Endothelial cell of umbilical vein (primary cell): ENCODE measurements around the gene FOXRED2.

Experiments
- CTCF ChIP-seq, 2 donors: IDR thresholded peaks; 1 replicate in 1 of 2; 2 replicates in 1 of 2; pipeline ENCODE4 v1.5.1; 2011; ENCODE audit warnings: low read length in 2 of 2, mild to moderate bottlenecking in 2 of 2, moderate library complexity in 2 of 2, control low read depth in 1 of 2, inconsistent platforms in 1 of 2, low read depth in 1 of 2; ENCODE audit not compliant: insufficient read depth in 1 of 2; ENCODE audit errors: extremely low read depth in 1 of 2
- FOS ChIP-seq: IDR thresholded peaks from 2 replicates; pipeline ENCODE4 v1.6.1; 2011; ENCODE audit warnings: mild to moderate bottlenecking, low read length, moderate library complexity, borderline replicate concordance; ENCODE audit not compliant: insufficient read depth
- POLR2A ChIP-seq: IDR thresholded peaks from 2 replicates; pipeline ENCODE4 v1.6.1; 2012; ENCODE audit warnings: low read depth, mild to moderate bottlenecking, control low read depth, low read length

DNA sequence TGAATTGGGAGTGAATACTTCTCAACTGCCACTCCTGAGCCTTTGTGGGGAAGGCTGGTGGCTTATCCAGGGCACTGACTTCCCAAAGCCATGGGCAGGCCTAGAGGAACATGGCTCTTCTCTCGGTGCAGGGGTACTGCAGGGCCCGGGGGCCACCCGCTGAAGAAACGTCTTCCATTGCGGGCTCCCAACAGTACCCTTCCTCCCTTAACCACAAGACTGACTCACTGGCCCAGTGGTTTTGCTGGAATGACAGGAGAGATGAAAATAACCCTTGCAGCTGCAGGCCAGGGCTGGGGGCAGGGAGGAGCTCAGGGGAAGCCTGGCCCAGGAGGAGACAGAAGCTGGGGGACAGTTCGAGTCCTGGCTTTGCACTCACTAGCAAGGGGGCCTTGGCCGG is 38.9 kb downstream of the FOXRED2 start:
- no peak for TF ChIP-seq CTCF (IDR thresholded peaks at IDR 0.05; ENCODE audit: extremely low read depth in 1 of 2, insufficient read depth in 1 of 2, low read depth in 1 of 2, low read length in 2 of 2)
- no peak for TF ChIP-seq POLR2A
- TF ChIP-seq FOS, result peak; percentile 91
